K562 (cell line): Measurements from ENCODE around the gene NDUFA6. TPM values are rescaled to one million over a fixed set of nuclear protein-coding genes. Genes with fewer than 3 reads are reported as not detected.

ENCODE experiments used
- AFF1 ChIP-seq, 2 experiments: fragments of 450-650 bp; IDR thresholded peaks; 2 replicates each; pipeline ENCODE4 v1.6.1; 2018; ENCODE audit warnings: mild to moderate bottlenecking in 2 of 2, low read depth in 1 of 2; ENCODE audit not compliant: partially characterized antibody in 2 of 2
- BDP1 ChIP-seq: IDR thresholded peaks from 3 replicates; pipeline ENCODE4 v1.6.1; 2011; ENCODE audit not compliant: insufficient read length, insufficient read depth
- BRF2 ChIP-seq: IDR thresholded peaks from 3 replicates; pipeline ENCODE4 v1.6.1; 2011; ENCODE audit warnings: borderline replicate concordance, mild to moderate bottlenecking; ENCODE audit not compliant: insufficient read length, insufficient read depth
- ERF ChIP-seq: fragments of 450-650 bp; formaldehyde crosslinking; IDR thresholded peaks from 2 replicates; pipeline ENCODE4 v1.4.0; 2020; ENCODE audit warnings: mild to moderate bottlenecking, mixed read lengths
- ETV5 ChIP-seq: sonication (generic); formaldehyde crosslinking; IDR thresholded peaks from 2 replicates; pipeline ENCODE4 v1.4.0; 2020; ENCODE audit warnings: low read depth, mild to moderate bottlenecking, missing genetic modification reagents
- KAT8 ChIP-seq: fragments of 450-650 bp; IDR thresholded peaks from 2 replicates; pipeline ENCODE4 v1.6.1; 2016; ENCODE audit warnings: low read depth, mild to moderate bottlenecking
- MXI1 ChIP-seq: IDR thresholded peaks from 2 replicates; pipeline ENCODE4 v1.6.1; 2011; ENCODE audit warnings: low read depth, mild to moderate bottlenecking, improper control_type of control experiment, low read length
- NFXL1 ChIP-seq: fragments of 450-650 bp; formaldehyde crosslinking; IDR thresholded peaks from 2 replicates; pipeline ENCODE4 v1.4.0; 2021; ENCODE audit warnings: mild to moderate bottlenecking
- RHOXF2B ChIP-seq: fragments of 250-450 bp; sonication (Bioruptor Pico); conservative IDR thresholded peaks from 2 replicates; pipeline ENCODE4 v1.5.1; 2021
- TAF1 ChIP-seq: IDR thresholded peaks from 2 replicates; pipeline ENCODE4 v1.6.1; 2011; ENCODE audit warnings: mild to moderate bottlenecking, low read length, moderate library complexity; ENCODE audit not compliant: insufficient read depth, control insufficient read depth, severe bottlenecking; ENCODE audit errors: extremely low read depth
- TEAD1 ChIP-seq, 2 experiments: fragments of 450-650 bp in 1 of 2; sonication (generic) in 1 of 2; formaldehyde crosslinking; IDR thresholded peaks; 2 replicates each; pipeline versions ENCODE4 v1.4.0 to v1.8.0; 2020 to 2022; ENCODE audit warnings: mild to moderate bottlenecking in 2 of 2, missing genetic modification reagents in 1 of 2
- XRCC4 ChIP-seq: IDR thresholded peaks from one replicate; pipeline ENCODE4 v1.6.1; 2011; ENCODE audit not compliant: insufficient read depth, insufficient read length; ENCODE audit errors: extremely low read depth
- ZBTB8A ChIP-seq: fragments of 450-650 bp; IDR thresholded peaks from 2 replicates; pipeline ENCODE4 v1.6.1; 2018; ENCODE audit warnings: mild to moderate bottlenecking, moderate library complexity; ENCODE audit not compliant: partially characterized antibody
- ZEB2 ChIP-seq: fragments of 450-650 bp; IDR thresholded peaks from 2 replicates; pipeline ENCODE4 v1.6.1; 2016
- ZNF644 ChIP-seq: fragments of 200-800 bp; sonication (Bioruptor generic); IDR thresholded peaks from 2 replicates; pipeline ENCODE4 v1.6.1; 2016; ENCODE audit warnings: low read depth, missing genetic modification characterization, missing compliant biosample characterization
- polyA plus RNA-seq, 8 experiments: library from polyadenylated mRNA; depleted of rRNA in 4 of 8; stranded (reverse) in 5 of 8; unstranded in 3 of 8; fragments of >200 nt; fragmentation: Nextera tagmentation in 2 of 8; fragmentation: Illumina TruSeq in 1 of 8; extraction: Ambion mirVana in 2 of 8; extraction: Trizol in 1 of 8; gene quantifications; 2 replicates each; pipeline versions ENCODE4 v1.2.1 to v1.2.3, GENCODE V29; 2011 to 2014; ENCODE audit warnings: inconsistent platforms in 1 of 8, missing spikeins in 1 of 8
- total RNA-seq, 7 experiments: library from RNA; depleted of rRNA in 6 of 7; stranded (reverse); fragments of >200 nt in 6 of 7; fragmentation: Illumina TruSeq in 2 of 7; extraction: Trizol in 2 of 7; gene quantifications; 2 replicates each; pipeline versions ENCODE4 v1.2.1 to v1.2.3, GENCODE V29; 2011 to 2021; ENCODE audit warnings: low replicate concordance in 1 of 7
- TF ChIP-seq, protein P1 (sequence below): fragments of 200-800 bp; sonication (Bioruptor generic); IDR thresholded peaks from 2 replicates; pipeline ENCODE4 v1.6.1; 2016; ENCODE audit warnings: missing genetic modification characterization, missing compliant biosample characterization

The NDUFA6 gene
- total and polyA plus RNA-seq, 9 of the 15 experiments (the other 6 are each of a cell fraction or from before 2014, with no cell fraction given): 90.0 to 474 (median 128) TPM

DNA sequence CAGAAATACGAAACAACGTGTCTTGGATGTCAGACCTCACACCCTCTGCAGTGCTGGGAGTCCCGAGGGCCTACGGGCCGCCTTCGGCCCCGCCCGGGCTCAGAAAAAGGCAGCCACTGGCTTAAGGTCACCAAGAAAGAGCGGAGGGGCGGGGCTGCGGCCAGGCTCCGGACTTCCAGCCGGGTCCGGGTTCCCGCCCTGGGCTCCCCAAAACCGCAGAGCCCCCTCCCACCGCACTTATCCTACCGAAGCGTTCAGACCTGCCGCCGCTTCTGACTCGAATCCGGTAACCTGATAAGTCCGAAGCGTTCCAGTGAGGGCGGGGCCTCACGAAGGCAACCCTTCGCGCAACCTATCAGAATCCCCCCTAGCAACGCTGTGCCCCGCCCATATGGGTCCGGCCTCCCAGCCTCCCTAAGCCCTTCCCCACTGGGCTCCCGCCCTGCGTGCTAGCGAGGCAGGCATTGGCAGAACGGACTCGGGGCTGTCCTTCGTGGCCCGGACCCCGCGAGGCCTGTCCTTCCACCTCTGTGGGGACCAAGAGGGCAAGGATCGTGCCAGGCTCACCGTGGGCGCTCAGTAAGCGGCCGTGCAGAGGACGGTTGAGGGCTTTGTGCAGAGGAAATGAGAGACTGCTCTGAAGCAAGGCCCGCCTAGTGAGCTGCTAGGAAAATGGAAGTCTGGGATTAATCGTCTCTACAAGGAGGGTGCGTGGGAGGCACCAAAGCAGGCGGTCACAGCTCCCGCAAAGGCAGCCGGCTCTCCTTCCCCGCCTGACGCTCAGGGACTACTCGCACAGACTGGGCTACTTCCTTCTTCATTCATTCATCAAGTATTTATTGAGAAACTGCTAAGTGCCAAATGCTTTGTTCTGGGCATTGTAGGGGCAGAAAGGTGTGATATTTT is 19.8 kb downstream of the NDUFA6 start, which contains the start of gene NAGA (continued):
- no peak for TF ChIP-seq XRCC4
- TF ChIP-seq MXI1: no peak; the same call in 1 of the 2 replicates
- TF ChIP-seq ERF: peak; percentile 11; the same call in 1 of the 2 replicates
- no peak for TF ChIP-seq AFF1 (IDR thresholded peaks at IDR 0.05; ENCODE audit: low read depth in 1 of 2, partially characterized antibody in 2 of 2)
- no peak for TF ChIP-seq ETV5 (CRISPR knock-in tag)
- no peak for TF ChIP-seq BRF2
- no peak for TF ChIP-seq BDP1
- TF ChIP-seq NFXL1 (CRISPR knock-in tag): no peak
- TF ChIP-seq RHOXF2B (CRISPR knock-in tag): no peak
- TF ChIP-seq, protein P1, sequence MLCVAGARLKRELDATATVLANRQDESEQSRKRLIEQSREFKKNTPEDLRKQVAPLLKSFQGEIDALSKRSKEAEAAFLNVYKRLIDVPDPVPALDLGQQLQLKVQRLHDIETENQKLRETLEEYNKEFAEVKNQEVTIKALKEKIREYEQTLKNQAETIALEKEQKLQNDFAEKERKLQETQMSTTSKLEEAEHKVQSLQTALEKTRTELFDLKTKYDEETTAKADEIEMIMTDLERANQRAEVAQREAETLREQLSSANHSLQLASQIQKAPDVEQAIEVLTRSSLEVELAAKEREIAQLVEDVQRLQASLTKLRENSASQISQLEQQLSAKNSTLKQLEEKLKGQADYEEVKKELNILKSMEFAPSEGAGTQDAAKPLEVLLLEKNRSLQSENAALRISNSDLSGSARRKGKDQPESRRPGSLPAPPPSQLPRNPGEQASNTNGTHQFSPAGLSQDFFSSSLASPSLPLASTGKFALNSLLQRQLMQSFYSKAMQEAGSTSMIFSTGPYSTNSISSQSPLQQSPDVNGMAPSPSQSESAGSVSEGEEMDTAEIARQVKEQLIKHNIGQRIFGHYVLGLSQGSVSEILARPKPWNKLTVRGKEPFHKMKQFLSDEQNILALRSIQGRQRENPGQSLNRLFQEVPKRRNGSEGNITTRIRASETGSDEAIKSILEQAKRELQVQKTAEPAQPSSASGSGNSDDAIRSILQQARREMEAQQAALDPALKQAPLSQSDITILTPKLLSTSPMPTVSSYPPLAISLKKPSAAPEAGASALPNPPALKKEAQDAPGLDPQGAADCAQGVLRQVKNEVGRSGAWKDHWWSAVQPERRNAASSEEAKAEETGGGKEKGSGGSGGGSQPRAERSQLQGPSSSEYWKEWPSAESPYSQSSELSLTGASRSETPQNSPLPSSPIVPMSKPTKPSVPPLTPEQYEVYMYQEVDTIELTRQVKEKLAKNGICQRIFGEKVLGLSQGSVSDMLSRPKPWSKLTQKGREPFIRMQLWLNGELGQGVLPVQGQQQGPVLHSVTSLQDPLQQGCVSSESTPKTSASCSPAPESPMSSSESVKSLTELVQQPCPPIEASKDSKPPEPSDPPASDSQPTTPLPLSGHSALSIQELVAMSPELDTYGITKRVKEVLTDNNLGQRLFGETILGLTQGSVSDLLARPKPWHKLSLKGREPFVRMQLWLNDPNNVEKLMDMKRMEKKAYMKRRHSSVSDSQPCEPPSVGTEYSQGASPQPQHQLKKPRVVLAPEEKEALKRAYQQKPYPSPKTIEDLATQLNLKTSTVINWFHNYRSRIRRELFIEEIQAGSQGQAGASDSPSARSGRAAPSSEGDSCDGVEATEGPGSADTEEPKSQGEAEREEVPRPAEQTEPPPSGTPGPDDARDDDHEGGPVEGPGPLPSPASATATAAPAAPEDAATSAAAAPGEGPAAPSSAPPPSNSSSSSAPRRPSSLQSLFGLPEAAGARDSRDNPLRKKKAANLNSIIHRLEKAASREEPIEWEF (CRISPR knock-in tag): no peak
- no peak for TF ChIP-seq ZNF644 (tag)
- no peak for TF ChIP-seq ZBTB8A
- TF ChIP-seq TAF1: peak; percentile 33
- TF ChIP-seq ZEB2: no peak
- TF ChIP-seq TEAD1 (CRISPR knock-in tag; IDR thresholded peaks at IDR 0.05): no peak
- no peak for TF ChIP-seq KAT8
